NCI-H510A (cell line): ENCODE measurements around the gene MAT2B.
"Not testable (repeated sequence)": the region's sequence is repeated elsewhere in the genome, so short reads cannot be mapped to it uniquely, and the experiment has no call there.

ENCODE experiments used
- DNase-seq: peaks from one replicate; lab custom pipeline; 2025; lab: John Stamatoyannopoulos, UW

MAT2B gene

DNA sequence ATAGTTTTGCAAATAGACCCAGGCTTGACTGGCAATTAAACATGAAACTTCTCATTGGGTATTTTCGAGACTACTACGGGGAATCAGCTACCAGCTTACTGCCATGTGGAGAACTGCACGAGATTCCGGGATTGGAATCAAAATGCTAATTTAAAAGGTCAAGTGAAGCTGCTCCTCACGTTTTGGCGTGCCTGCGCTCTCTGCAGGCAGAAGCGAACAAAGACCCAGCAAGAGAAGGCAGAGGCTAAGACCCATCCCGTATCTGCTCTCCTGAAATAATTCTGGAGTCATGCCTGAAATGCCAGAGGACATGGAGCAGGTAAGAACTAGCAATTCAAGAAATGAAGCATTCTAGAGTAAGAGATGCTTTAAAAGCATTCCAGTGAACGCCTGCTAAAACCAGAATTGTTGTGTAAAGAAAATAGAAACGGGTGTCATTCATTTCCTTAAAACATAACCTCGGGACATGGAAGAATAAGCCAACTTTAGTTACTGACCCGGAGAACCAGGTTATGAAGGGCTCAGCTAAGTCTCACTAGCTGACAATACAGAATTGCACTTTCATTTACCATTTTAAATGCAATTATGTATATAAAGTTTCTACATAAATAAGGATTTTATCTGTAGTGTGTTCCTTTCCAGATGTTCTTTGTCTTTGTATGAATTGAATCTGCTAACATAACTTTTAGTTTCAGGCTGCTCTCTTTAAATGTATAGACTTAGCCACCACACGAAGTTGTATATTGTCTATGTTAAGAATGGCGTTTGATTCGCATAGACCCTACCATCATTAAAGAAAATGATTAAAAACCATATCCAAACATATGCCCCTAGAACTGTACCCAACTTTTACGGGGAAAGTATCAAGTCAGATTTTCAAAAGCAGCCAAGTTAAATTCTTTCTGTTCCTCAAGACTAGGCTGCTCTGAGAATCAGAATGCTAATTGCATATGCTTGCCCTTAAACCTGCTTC lies 2.0 kb upstream of the MAT2B start:
- no peak for DNase-seq

DNA sequence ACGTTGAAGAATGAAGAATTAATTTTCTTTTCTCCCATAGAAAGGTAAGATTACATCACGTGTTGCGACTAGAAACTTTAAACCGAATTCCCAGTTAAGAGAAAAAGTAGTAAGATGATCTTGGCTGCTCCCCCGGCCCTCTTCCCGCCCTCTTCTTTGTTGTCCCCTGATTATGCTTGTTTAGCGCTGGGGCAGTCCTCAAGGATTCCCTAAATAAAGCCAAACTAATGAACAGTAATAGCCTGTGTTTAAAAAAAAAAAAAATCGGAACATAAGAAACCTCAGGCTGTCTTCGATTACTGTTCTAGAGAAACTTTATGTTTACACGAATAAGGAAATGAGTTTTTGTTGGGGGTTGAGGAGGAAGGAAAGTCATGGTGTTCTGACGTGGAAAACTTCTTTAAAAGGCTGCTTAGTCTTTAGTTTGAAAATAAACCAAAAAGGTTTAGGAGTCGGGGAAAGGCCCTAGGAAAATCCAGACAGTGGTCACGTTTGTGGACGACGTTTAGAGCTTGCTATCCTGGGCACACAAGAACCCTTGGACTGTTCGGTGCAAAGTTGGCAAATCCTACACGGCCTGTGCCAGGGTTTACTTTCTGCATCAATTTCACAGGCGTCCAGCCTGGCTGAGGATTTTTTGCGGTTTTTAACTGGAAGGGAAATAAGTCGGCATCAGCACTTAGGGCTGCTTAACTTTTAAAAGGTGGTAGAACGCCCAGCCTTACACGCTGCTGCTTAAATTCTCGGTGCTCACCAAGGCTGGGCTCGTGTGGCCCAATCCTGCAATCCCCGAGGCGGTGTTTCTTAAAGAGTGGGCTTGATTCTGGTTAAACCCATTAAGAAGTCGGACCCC lies 1.1 kb upstream of the MAT2B start:
- DNase-seq = no peak

- no peak for DNase-seq
These were observed 411 bp upstream of the MAT2B start for GRCh38 chr5:163505049-163505367.

DNA sequence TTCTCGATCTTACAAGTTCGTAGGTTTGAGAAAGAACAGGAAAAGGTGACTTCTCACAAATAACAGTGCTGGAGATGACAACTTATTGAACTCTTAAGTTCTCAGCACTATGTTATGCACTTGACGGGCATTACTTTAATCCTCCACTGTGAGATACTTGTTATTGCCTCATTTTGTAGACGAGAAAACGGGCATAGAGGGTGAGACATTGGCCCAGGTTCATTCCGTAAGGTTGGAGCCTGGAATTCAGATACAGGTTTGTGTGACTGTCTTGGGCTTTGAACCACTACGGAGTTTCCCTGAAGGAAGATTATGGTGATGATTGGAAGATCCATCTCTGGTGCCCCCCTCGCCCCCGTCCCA lies 657 bp downstream of the MAT2B start:
- DNase-seq = no peak

- no peak for DNase-seq
These were observed 1.3 kb downstream of the MAT2B start for GRCh38 chr5:163506726-163507125.

DNA sequence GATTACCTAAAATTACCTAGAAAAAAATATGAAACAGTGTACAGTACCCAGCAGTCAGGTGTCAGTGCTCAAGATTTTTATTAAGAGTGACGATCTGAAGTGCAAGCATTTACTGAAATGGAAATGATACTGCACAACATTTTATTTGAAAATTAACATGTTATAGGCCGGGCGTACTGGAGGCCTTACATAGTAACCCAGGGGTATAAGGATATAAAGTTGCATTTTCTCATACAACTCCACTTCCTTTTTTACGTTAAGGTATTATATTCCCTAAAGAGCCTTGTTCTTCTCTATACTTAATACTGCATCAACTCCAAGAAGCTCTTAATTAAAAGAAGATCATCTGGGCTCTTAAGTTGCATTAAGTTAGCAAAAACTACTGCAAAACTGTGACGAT lies 3.3 kb downstream of the MAT2B start:
- no peak for DNase-seq

GRCh38 chr5:163509291-163509951 lies 4.0 kb downstream of the MAT2B start:
- DNase-seq = no peak

DNA sequence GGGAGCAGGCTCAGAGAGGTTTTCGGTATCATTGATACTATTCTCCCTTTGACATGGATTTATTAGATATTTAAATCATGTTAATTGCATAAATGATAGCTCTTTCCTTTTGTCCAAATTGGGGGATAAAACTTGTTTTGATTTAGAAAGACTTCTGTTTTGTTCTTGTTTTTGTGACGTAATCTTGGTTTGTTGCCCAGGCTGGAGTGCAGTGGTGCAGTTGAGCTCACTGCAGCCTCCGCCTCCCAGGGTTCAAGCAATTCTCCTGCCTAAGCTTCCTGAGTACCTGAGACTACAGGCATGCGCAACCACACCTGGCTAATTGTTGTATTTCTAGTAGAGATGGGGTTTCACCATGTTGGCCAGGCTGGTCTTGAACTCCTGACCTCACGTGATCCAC lies 7.1 kb downstream of the MAT2B start:
- DNase-seq = no peak

- no peak for DNase-seq
These were observed 19.7 kb downstream of the MAT2B start for GRCh38 chr5:163525096-163525495.

DNA sequence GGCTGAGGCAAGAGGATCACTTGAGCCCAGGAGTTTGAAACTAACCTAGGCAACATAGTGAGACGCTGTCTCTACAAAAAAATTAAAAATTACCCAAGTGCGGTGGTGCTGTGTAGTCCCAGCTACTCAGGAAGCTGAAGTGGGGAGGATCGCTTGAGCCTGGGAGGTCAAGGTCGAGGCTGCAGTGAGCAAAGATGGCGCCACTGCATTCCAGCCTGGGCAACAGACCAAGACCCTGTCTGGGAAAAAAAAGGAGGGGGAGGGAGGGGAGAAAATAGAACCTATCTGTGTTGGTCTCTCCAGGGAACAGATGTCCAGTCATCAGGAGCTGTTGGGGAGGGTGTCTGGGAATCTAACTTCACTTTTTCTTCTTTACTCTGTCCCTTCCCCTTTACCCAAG lies 24.3 kb downstream of the MAT2B start:
- no peak for DNase-seq

DNA sequence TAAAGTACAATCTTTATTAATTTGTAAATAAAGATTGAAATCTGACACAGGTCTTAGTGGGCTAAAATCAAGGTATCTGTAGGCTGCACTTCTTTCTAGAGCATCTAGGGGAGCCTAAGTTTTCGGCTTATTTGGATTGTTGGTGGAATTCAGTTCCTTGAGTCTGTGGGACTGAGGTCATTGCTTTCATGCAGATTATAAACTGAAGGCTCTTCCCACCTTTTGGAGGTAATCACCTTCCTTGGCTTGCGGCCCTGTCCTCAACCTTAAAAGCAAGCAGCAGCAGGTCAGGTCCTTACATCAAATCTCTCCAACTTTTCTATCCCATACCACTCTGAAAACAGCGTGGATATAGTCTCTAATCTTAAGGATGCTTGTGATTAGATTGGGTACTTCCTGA lies 25.9 kb downstream of the MAT2B start:
- DNase-seq = no peak

GRCh38 chr5:163532171-163533084 lies 27.0 kb downstream of the MAT2B start:
- no peak for DNase-seq

- DNase-seq = no peak
These were observed 27.8 kb downstream of the MAT2B start for GRCh38 chr5:163533223-163533622.

GRCh38 chr5:163534492-163535094 lies 29.2 kb downstream of the MAT2B start:
- DNase-seq = no peak

GRCh38 chr5:163535290-163535689 lies 29.9 kb downstream of the MAT2B start:
- no peak for DNase-seq

GRCh38 chr5:163536442-163536841 lies 31.0 kb downstream of the MAT2B start:
- not testable (repeated sequence) for DNase-seq

- DNase-seq = no peak
These were observed 35.3 kb downstream of the MAT2B start for GRCh38 chr5:163540696-163541095.

- DNase-seq = no peak
These were observed 37.4 kb downstream of the MAT2B start for GRCh38 chr5:163542771-163543170.

DNA sequence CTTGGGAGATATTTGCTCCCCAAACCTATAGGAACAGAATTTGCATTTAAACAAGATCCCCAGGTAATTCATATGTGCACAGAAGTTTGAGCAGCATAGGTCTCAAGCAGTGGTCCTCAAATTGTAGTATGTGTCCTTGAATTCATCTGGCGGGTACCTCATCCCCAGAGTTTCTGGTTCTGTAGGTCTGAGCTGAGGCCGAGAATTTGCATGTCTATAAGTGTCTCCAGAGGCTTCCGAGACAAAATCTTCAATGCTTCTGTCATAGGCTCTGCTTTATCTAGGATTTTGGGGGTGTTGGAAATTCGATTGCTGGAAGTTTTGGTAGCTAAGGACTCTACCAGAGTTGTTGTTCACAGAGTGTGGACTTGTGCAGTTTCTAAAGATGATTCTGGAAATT lies 38.6 kb downstream of the MAT2B start:
- no peak for DNase-seq

- no peak for DNase-seq
These were observed 39.4 kb downstream of the MAT2B start for GRCh38 chr5:163544836-163545235.

DNA sequence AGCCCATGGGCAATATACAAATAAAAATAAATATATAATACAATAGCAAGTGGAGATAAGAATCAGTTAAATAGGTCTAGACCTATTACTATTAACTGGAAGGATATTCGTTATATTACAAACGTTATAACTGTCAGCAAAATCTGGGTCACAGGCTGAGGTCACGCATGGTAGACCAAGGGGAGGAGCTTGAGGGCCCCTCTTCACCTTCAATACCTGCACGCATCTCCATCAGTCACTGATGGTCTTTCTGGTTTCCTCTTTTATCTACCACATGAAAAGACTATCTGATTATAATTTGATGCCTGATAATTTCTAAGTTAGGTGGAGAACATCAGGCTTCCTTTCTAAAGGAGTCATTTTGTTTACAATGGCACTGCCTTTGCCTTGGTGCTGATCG lies 43.2 kb downstream of the MAT2B start:
- no peak for DNase-seq
